G401 (cell line): Measurements from ENCODE around the gene EDEM2. TPM values are rescaled to one million over a fixed set of nuclear protein-coding genes. Genes with fewer than 3 reads are reported as not detected.
"Not testable (repeated sequence)": the region's sequence is repeated elsewhere in the genome, so short reads cannot be mapped to it uniquely, and the experiment has no call there.

Experiments
- DNase-seq: peaks from one replicate; pipeline ENCODE4 v3.0.0-alpha.2; 2015; ENCODE audit warnings: low spot score
- in situ Hi-C: cut with HindIII; loops from 2 replicates; pipeline ENCODE4 v1.10.0; 2016; ENCODE audit warnings: low sequenced_read_pairs, mixed read lengths
- total RNA-seq: library from RNA; depleted of rRNA; stranded (reverse); fragments of >200 nt; shearing (Covaris generic); gene quantifications from 2 replicates; pipeline ENCODE4 v1.2.3, GENCODE V29; 2014; rRNA removed

EDEM2 gene
- total RNA-seq, result 108 and 115 TPM in 2 replicates

- DNase-seq, result peak; percentile 95
- in situ Hi-C loops, result no loop called here
Observed at GRCh38 chr20:35146920-35147574, at the start of gene EDEM2. TSS of gene EDEM2 (minus strand) at chr20:35147336. CDS start at chr20:35147258, 78 bp downstream.

- no peak for DNase-seq
- in situ Hi-C loops, result no loop called here
Observed at GRCh38 chr20:35196313-35196712, 49.2 kb upstream of the EDEM2 start.

- DNase-seq, result not testable (repeated sequence)
- in situ Hi-C loops, result loop anchor here (5.0 kb wide), 1 partner anchor 71 kb away; no protein-coding TSS in a partner anchor
Observed at GRCh38 chr20:35193031-35193791, 46.1 kb upstream of the EDEM2 start.

GRCh38 chr20:35192118-35192872, 45.2 kb upstream of the EDEM2 start:
- DNase-seq, result no peak
- in situ Hi-C loops, result loop anchor here (5.0 kb wide), 1 partner anchor 70 kb away; no protein-coding TSS in a partner anchor

- in situ Hi-C loops, result loop anchor here (5.0 kb wide), 1 partner anchor 69 kb away; no protein-coding TSS in a partner anchor
- no peak for DNase-seq
Observed at GRCh38 chr20:35191419-35192117, 44.4 kb upstream of the EDEM2 start.

- in situ Hi-C loops, result loop anchor here (5.0 kb wide), 1 partner anchor 68 kb away; no protein-coding TSS in a partner anchor
- no peak for DNase-seq
Observed at GRCh38 chr20:35190556-35190955, 43.4 kb upstream of the EDEM2 start.

GRCh38 chr20:35189223-35189622, 42.1 kb upstream of the EDEM2 start:
- in situ Hi-C loops, result not testable (repeated sequence)

GRCh38 chr20:35187584-35188190, 40.6 kb upstream of the EDEM2 start:
- in situ Hi-C loops, result no loop called here
- no peak for DNase-seq

More at GRCh38 chr20:35189223-35189622, 42.1 kb upstream of the EDEM2 start:
- DNase-seq, result not testable (repeated sequence)

- DNase-seq, in situ Hi-C loops: not testable (repeated sequence)
Observed at GRCh38 chr20:35186691-35187289, 39.7 kb upstream of the EDEM2 start.

GRCh38 chr20:35181731-35182130, 34.6 kb upstream of the EDEM2 start:
- in situ Hi-C loops, result no loop called here
- DNase-seq, result no peak

- no peak for DNase-seq
- in situ Hi-C loops, result no loop called here
Observed at GRCh38 chr20:35180266-35180665, 33.1 kb upstream of the EDEM2 start.

GRCh38 chr20:35179292-35180212, 32.4 kb upstream of the EDEM2 start:
- in situ Hi-C loops, result no loop called here

GRCh38 chr20:35176132-35176531, 29.0 kb upstream of the EDEM2 start:
- in situ Hi-C loops, result no loop called here
- no peak for DNase-seq

More at GRCh38 chr20:35179292-35180212, 32.4 kb upstream of the EDEM2 start:
- no peak for DNase-seq

GRCh38 chr20:35174458-35175216, 27.5 kb upstream of the EDEM2 start:
- in situ Hi-C loops, result no loop called here
- peak; percentile 54 for DNase-seq

GRCh38 chr20:35173576-35174192, 26.5 kb upstream of the EDEM2 start:
- in situ Hi-C loops, result no loop called here
- no peak for DNase-seq

- in situ Hi-C loops, result no loop called here
- no peak for DNase-seq
Observed at GRCh38 chr20:35172434-35172806, 25.3 kb upstream of the EDEM2 start.
